K562 (cell line): Measurements from ENCODE around the gene ZER1. TPM values are rescaled to one million over a fixed set of nuclear protein-coding genes. Genes with fewer than 3 reads are reported as not detected.
A peak's percentile ranks its signal among the peaks of the same experiment; 100 is the strongest.

ENCODE experiments used
- CBFB ChIP-seq: sonication (generic); formaldehyde crosslinking; IDR thresholded peaks from 2 replicates; pipeline ENCODE4 v1.4.0; 2020; ENCODE audit warnings: mild to moderate bottlenecking, missing genetic modification reagents
- CBX1 ChIP-seq: sonication (generic); IDR thresholded peaks from 2 replicates; pipeline ENCODE4 v1.6.1; 2016; ENCODE audit warnings: antibody characterized with exemption, low read depth, mild to moderate bottlenecking
- CHD1 ChIP-seq: fragments of 200-600 bp; sonication (generic); IDR thresholded peaks from one replicate; pipeline ENCODE4 v1.6.1; 2012; ENCODE audit warnings: mild to moderate bottlenecking, moderate library complexity, low read length, inconsistent platforms
- ETV1 ChIP-seq: fragments of 450-650 bp; conservative IDR thresholded peaks from 2 replicates; pipeline ENCODE4 v1.6.1; 2016; ENCODE audit warnings: missing genetic modification characterization, control low read depth, low read depth, missing compliant biosample characterization
- ETV5 ChIP-seq: sonication (generic); formaldehyde crosslinking; IDR thresholded peaks from 2 replicates; pipeline ENCODE4 v1.4.0; 2020; ENCODE audit warnings: low read depth, mild to moderate bottlenecking, missing genetic modification reagents
- ID3 ChIP-seq, 2 experiments: fragments of 250-450 bp in 1 of 2; fragments of 450-650 bp in 1 of 2; sonication (Bioruptor Pico) in 1 of 2; IDR thresholded peaks; 2 replicates each; pipeline versions ENCODE4 v1.6.1 to v1.8.0; 2016 to 2021; ENCODE audit warnings: mild to moderate bottlenecking in 2 of 2, moderate library complexity in 2 of 2, missing compliant biosample characterization in 1 of 2, missing genetic modification characterization in 1 of 2
- KDM4B ChIP-seq, 2 experiments: fragments of 450-650 bp in 1 of 2; sonication (generic) in 1 of 2; IDR thresholded peaks; 2 replicates each; pipeline ENCODE4 v1.6.1; 2016 to 2017; ENCODE audit warnings: borderline replicate concordance in 2 of 2, antibody characterized with exemption in 1 of 2, low read depth in 1 of 2, mild to moderate bottlenecking in 1 of 2
- MAZ ChIP-seq, 2 experiments: fragments of 450-650 bp in 1 of 2; sonication (generic) in 1 of 2; formaldehyde crosslinking; IDR thresholded peaks in 1 of 2; conservative IDR thresholded peaks in 1 of 2; 2 replicates each; pipeline versions ENCODE4 v1.4.0 to v1.5.0; 2020; ENCODE audit warnings: mild to moderate bottlenecking in 1 of 2, missing genetic modification reagents in 1 of 2
- POLR2B ChIP-seq: fragments of 450-650 bp; IDR thresholded peaks from 2 replicates; pipeline ENCODE4 v1.6.1; 2018; ENCODE audit warnings: low read depth; ENCODE audit not compliant: partially characterized antibody
- RBBP5 ChIP-seq: fragments of 200-600 bp; sonication (generic); IDR thresholded peaks from 2 replicates; pipeline ENCODE4 v1.6.1; 2012; ENCODE audit warnings: borderline replicate concordance, mild to moderate bottlenecking, low read length, control low read depth, inconsistent platforms; ENCODE audit not compliant: insufficient read depth, poor library complexity, severe bottlenecking
- RBM22 ChIP-seq: fragments of 200-400 bp; formaldehyde crosslinking; IDR thresholded peaks from 2 replicates; pipeline ENCODE4 v1.6.1; 2018; ENCODE audit warnings: low read length, low read depth; ENCODE audit not compliant: poor library complexity, severe bottlenecking
- SAP30 ChIP-seq: fragments of 200-600 bp; sonication (generic); IDR thresholded peaks from 2 replicates; pipeline ENCODE4 v1.6.1; 2012; ENCODE audit warnings: borderline replicate concordance, low read depth, mild to moderate bottlenecking, moderate library complexity, low read length, control low read depth, inconsistent platforms; ENCODE audit not compliant: insufficient read depth, poor library complexity, severe bottlenecking
- SMAD4 ChIP-seq: fragments of 250-450 bp; sonication (Bioruptor Pico); conservative IDR thresholded peaks from 2 replicates; pipeline ENCODE4 v1.8.0; 2021; ENCODE audit warnings: inconsistent platforms, mild to moderate bottlenecking, moderate library complexity
- TEAD4 ChIP-seq, 2 experiments: sonication (generic) in 1 of 2; formaldehyde crosslinking in 1 of 2; IDR thresholded peaks; 2 replicates each; pipeline versions ENCODE4 v1.6.1 to v1.8.0; 2012 to 2022; ENCODE audit warnings: borderline replicate concordance in 1 of 2, inconsistent platforms in 1 of 2, low read length in 1 of 2, mild to moderate bottlenecking in 1 of 2, missing genetic modification reagents in 1 of 2
- TFAP4 ChIP-seq: sonication (generic); formaldehyde crosslinking; IDR thresholded peaks from 2 replicates; pipeline ENCODE4 v1.8.0; 2022; ENCODE audit warnings: missing genetic modification reagents, mild to moderate bottlenecking, moderate library complexity, borderline replicate concordance
- ZBTB34 ChIP-seq: fragments of 250-450 bp; sonication (Bioruptor Pico); IDR thresholded peaks from 2 replicates; pipeline ENCODE4 v1.8.0; 2021; ENCODE audit warnings: mild to moderate bottlenecking, moderate library complexity
- polyA plus RNA-seq, 8 experiments: library from polyadenylated mRNA; depleted of rRNA in 4 of 8; stranded (reverse) in 5 of 8; unstranded in 3 of 8; fragments of >200 nt; fragmentation: Nextera tagmentation in 2 of 8; fragmentation: Illumina TruSeq in 1 of 8; extraction: Ambion mirVana in 2 of 8; extraction: Trizol in 1 of 8; gene quantifications; 2 replicates each; pipeline versions ENCODE4 v1.2.1 to v1.2.3, GENCODE V29; 2011 to 2014; ENCODE audit warnings: inconsistent platforms in 1 of 8, missing spikeins in 1 of 8
- total RNA-seq, 7 experiments: library from RNA; depleted of rRNA in 6 of 7; stranded (reverse); fragments of >200 nt in 6 of 7; fragmentation: Illumina TruSeq in 2 of 7; extraction: Trizol in 2 of 7; gene quantifications; 2 replicates each; pipeline versions ENCODE4 v1.2.1 to v1.2.3, GENCODE V29; 2011 to 2021; ENCODE audit warnings: low replicate concordance in 1 of 7
- TF ChIP-seq, protein P1 (sequence below): sonication (generic); formaldehyde crosslinking; IDR thresholded peaks from 2 replicates; pipeline ENCODE4 v1.8.1; 2023; ENCODE audit warnings: mild to moderate bottlenecking, missing genetic modification reagents, moderate library complexity

Gene ZER1
- total and polyA plus RNA-seq, 9 of the 15 experiments (the other 6 are each of a cell fraction or from before 2014, with no cell fraction given), result 0.07 to 10.7 (median 6.2) TPM

DNA sequence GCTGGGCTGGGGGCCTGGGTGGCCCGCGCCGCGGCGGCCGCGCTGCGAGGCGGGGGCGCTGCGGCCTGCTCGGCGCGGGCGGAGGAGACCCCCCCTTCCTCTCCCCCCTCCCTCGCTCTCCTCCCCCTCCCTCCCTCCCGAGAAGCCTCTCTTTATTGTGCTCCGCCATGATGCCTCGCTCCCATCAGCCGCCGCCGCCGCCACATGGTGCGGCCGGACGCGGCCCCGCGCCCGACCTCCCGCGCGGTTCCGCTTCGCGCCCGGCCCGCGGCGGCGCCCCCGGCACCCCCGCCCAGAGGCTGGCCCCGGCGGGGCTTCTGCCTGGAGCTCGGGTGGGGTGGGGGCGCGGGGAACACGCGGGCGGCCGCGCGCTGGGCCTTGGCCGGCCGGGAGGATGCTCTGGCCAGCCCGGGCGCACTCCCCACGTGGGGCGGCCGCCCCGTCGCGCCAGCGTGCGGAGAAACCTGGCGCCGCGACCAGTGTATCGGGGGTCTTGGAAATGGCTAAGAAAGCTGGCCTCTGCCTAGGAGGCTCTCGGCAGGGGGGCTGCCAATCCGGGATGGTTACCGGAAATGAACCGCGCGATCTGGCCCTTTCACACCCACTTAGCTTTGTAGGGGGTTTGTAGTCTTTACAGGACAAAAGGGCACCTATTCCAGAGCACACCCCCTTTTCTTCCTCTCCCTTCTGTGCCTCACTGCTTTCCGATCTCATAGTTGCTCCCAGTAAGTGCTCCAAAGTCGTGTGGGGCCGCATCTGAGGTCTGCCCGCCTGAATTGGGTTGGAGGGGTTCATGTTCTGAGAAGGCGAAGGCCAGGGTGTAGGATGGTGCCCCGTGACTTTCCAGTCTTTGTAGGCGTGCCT, 81.7 kb downstream of the ZER1 start (continued):
- TF ChIP-seq TFAP4 (CRISPR knock-in tag), result 0 out of 2 replicates have a peak, but pooled peaks have one; percentile 14
- no peak for TF ChIP-seq ZBTB34
- TF ChIP-seq ETV1 (tag), result peak; percentile 32; the same call in 1 of the 2 replicates
- TF ChIP-seq SMAD4 (CRISPR knock-in tag), result peak; percentile 52; the same call in 1 of the 2 replicates
- TF ChIP-seq, protein P1, sequence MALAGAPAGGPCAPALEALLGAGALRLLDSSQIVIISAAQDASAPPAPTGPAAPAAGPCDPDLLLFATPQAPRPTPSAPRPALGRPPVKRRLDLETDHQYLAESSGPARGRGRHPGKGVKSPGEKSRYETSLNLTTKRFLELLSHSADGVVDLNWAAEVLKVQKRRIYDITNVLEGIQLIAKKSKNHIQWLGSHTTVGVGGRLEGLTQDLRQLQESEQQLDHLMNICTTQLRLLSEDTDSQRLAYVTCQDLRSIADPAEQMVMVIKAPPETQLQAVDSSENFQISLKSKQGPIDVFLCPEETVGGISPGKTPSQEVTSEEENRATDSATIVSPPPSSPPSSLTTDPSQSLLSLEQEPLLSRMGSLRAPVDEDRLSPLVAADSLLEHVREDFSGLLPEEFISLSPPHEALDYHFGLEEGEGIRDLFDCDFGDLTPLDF (CRISPR knock-in tag), result peak; percentile 52; the same call in 1 of the 2 replicates
- no peak for TF ChIP-seq ID3 (CRISPR knock-in tag; IDR thresholded peaks at IDR 0.05)
- TF ChIP-seq ID3 (tag; IDR thresholded peaks at IDR 0.05), result no peak
- 0 out of 2 replicates have a peak, but pooled peaks have one; percentile 18 for TF ChIP-seq TEAD4 (IDR thresholded peaks at IDR 0.05; ENCODE audit: low read length)
- TF ChIP-seq TEAD4 (CRISPR knock-in tag; IDR thresholded peaks at IDR 0.05; ENCODE audit: borderline replicate concordance), result no peak
- 0 out of 4 replicates have a peak, but pooled peaks of 1 of the 2 experiments have one; percentile 12 for TF ChIP-seq KDM4B (IDR thresholded peaks at IDR 0.05; ENCODE audit: borderline replicate concordance in 2 of 2, low read depth in 1 of 2)
- peak; percentile 25 for TF ChIP-seq RBM22
- peak; percentile 88 for TF ChIP-seq RBBP5
- TF ChIP-seq MAZ (CRISPR knock-in tag; conservative IDR thresholded peaks at IDR 0.05 in 1 of 2, IDR thresholded peaks at IDR 0.05 in 1 of 2), result 0 out of 4 replicates have a peak, but pooled peaks of 1 of the 2 experiments have one; percentile 41
- TF ChIP-seq CBX1, result 0 out of 2 replicates have a peak, but pooled peaks have one; percentile 13
- TF ChIP-seq CHD1, result peak; percentile 99
- peak; percentile 57; the same call in 1 of the 2 replicates for TF ChIP-seq ETV5 (CRISPR knock-in tag)
- peak; percentile 95 for TF ChIP-seq SAP30
- TF ChIP-seq CBFB, result peak; percentile 79; the same call in 1 of the 2 replicates
- TF ChIP-seq POLR2B, result peak; percentile 41
